ENCODE measurements around the gene SPRYD3.

DNA sequence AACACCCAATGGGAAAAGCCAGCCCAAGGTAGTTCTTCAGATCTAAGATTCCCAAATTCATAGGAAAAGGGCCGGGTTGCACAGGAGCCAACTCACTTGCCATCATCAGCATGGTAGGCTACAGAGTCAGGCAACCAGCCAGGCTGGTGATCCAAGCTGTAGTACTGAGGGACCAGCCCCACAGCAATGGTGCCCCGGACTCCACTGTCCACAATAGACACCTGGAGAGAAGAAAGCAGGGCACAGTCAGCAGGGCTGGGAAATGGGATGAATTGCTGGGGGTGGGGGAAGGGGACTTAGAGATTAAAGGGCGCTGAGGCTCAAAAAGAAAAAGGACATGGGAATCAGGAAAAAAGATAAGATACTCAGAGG is 4.2 kb downstream of the SPRYD3 start:
- TF ChIP-seq, protein P1, sequence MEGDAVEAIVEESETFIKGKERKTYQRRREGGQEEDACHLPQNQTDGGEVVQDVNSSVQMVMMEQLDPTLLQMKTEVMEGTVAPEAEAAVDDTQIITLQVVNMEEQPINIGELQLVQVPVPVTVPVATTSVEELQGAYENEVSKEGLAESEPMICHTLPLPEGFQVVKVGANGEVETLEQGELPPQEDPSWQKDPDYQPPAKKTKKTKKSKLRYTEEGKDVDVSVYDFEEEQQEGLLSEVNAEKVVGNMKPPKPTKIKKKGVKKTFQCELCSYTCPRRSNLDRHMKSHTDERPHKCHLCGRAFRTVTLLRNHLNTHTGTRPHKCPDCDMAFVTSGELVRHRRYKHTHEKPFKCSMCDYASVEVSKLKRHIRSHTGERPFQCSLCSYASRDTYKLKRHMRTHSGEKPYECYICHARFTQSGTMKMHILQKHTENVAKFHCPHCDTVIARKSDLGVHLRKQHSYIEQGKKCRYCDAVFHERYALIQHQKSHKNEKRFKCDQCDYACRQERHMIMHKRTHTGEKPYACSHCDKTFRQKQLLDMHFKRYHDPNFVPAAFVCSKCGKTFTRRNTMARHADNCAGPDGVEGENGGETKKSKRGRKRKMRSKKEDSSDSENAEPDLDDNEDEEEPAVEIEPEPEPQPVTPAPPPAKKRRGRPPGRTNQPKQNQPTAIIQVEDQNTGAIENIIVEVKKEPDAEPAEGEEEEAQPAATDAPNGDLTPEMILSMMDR (conservative IDR thresholded peaks at IDR 0.05; ENCODE audit: low read depth, low read length): no peak
- TF ChIP-seq POLR2A (IDR thresholded peaks at IDR 0.05; ENCODE audit: low read depth, low read length) (no peak), CEBPB (IDR thresholded peaks at IDR 0.05; ENCODE audit: low read depth, low read length) (no peak), MXI1 (IDR thresholded peaks at IDR 0.05; ENCODE audit: borderline replicate concordance, low read depth, low read length) (no peak), RCOR1 (IDR thresholded peaks at IDR 0.05; ENCODE audit: insufficient replicate concordance, low read length) (no peak), NFE2L2 (IDR thresholded peaks at IDR 0.05; ENCODE audit: low read depth, low read length) (no peak), USF2 (IDR thresholded peaks at IDR 0.05; ENCODE audit: low read depth, low read length) (no peak), MAZ (IDR thresholded peaks at IDR 0.05; ENCODE audit: borderline replicate concordance, low read depth, low read length) (no peak), FOS (IDR thresholded peaks at IDR 0.05; ENCODE audit: low read depth, low read length) (no peak), CHD1 (IDR thresholded peaks at IDR 0.05; ENCODE audit: low read depth, low read length) (no peak), RAD21 (IDR thresholded peaks at IDR 0.05; ENCODE audit: low read length) (no peak)

Measured in IMR-90 (cell line).